GM19239 (cell line): ENCODE results near the gene C20orf173.

Experiments
- DNase-seq: peaks from one replicate; pipeline ENCODE4 v3.0.0; 2011; ENCODE audit warnings: low spot score; ENCODE audit not compliant: insufficient read length
- FAIRE-seq: peaks from 2 replicates; lab custom pipeline; 2011; peaks lifted over from hg19 to GRCh38; lab: Jason Lieb, UNC

C20orf173 gene

DNA sequence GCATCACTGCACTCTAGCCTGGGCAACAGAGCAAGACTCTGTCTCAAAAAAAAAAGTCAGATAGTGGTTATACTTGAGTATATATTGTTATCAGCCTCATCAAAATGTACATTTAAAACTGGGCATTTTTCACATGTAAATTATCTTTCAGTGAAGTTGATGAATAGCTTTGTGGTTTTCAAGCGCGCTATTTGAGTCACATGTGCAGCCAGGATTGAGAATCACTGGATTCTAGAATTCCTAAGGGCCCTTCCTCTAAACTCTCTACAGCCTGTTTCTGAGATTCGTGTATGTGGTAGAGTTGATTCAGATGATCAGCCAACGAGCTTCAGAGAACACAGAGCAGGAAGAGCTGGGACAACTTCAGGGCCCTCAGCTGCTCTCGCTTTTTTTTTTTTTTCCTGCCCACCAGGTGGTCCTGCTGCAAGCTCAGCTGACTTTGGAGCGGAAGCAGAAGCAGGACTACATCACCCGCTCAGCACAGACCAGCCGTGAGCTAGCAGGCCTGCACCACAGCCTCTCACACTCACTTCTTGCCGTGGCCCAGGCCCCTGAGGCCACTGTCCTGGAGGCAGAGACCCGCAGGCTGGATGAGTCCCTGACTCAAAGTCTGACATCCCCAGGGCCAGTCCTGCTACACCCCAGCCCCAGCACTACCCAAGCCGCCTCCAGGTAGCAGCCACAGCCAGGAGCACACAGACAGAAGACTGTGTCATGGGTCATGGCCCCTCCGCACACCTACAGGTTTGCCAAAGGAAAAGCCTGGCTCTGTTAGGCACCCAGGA, 18.3 kb downstream of the C20orf173 start:
- no peak for FAIRE-seq
- DNase-seq, result no peak

DNA sequence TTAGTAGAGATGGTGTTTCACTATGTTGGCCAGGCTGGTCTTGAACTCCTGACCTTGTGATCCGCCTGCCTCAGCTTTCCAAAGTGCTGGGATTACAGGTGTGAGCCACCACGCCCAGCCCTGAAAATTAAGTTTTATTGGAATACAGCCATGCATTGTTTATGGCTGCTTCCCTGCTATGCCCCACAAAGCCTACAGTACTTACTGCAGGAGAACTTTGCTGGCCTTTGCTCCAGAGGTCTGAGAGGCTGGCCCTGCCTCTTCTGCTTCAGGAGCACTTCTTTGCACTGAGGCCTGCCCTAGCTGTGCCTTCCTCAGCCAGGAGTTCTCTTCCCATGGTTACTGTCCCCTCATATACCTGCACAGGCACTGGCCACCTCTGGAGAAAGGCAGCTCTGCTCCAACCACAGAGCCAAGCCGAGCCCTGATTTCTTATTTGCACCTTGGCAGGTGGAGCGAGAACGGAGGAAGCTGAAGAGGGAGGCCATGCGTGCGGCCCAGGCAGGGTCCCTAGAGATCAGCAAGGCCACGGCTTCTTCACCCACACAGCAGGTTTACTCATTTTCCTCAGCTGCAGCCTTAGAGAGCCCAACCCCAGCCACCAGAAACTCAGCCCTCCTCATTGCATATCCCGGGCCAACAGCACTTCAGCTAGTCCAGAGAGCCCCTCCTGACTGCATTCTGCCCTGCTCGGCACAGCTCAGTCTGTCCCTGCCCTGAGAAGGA, 20.8 kb downstream of the C20orf173 start:
- no peak for FAIRE-seq
- DNase-seq, result no peak

DNA sequence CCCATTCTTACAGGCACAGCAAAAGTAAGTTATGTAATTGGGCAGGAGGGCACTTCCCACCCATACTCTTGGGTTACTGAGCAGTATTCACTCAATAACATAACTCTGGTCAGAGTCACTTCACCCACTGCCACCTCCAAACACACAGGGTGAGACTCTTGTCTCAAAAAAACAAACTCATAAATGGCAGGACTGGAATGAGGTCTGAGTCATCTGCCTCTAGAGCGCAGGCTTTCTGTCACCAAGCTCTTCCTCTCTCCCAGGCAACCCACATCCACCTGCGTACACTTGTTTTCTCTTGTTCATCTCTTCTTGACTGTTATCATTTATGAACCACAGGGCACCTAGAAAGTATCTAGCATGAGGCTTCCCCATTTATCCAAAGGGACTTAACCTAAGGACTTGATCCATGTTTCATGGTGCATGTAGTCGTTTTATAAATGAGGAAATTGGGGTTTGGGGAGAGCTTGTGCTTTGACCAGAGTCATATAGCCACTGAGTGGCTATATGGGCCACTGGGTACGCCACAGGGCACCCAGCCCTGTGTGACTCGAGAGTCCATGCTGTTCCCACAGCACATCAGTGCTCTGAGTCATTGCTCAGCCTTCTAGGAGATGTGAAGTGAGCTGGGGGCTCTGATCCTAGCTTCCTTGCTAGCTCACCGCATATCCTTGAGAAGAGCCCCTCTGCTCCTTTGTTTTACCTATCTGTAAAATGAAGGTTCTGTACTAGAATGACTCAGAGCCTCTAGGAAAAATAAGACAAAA, 22.4 kb downstream of the C20orf173 start:
- DNase-seq (no peak), FAIRE-seq (no peak)

DNA sequence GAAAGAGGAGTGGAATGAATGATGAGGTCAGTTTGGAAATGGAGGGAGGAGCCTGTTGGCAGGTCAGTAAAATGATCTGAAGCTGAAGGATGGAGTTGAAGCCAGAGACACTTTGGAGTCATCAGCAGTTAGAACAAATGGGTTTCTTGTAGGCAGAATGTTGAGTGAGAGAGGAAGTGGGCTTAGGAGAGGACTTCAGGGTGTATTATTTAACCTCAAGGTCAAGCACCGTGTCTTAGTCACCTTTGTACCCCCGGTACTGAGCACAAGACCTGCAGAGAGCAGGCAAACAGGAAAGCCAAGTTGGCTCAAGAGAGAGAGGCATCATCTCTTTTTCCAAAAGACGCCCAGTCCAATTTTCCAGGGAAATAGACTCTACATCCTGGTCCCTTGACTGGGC, 23.3 kb downstream of the C20orf173 start:
- DNase-seq, result no peak
- FAIRE-seq, result no peak

DNA sequence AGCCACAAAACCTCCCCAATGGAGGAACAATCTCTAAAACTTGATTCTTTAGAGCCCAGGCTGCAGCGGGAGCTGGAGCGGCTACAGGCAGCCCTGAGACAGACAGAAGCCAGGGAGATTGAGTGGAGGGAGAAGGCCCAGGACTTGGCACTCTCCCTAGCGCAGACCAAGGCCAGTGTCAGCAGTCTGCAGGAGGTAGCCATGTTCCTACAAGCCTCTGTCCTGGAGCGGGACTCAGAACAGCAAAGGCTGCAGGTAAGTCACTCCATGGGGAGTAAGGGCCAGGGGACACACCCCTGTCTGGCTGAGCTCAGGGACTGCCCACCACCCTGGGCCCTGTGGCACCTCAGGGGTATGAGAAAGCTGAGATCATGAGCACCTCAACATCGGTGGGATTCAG, 24.7 kb downstream of the C20orf173 start:
- DNase-seq (no peak), FAIRE-seq (no peak)

DNA sequence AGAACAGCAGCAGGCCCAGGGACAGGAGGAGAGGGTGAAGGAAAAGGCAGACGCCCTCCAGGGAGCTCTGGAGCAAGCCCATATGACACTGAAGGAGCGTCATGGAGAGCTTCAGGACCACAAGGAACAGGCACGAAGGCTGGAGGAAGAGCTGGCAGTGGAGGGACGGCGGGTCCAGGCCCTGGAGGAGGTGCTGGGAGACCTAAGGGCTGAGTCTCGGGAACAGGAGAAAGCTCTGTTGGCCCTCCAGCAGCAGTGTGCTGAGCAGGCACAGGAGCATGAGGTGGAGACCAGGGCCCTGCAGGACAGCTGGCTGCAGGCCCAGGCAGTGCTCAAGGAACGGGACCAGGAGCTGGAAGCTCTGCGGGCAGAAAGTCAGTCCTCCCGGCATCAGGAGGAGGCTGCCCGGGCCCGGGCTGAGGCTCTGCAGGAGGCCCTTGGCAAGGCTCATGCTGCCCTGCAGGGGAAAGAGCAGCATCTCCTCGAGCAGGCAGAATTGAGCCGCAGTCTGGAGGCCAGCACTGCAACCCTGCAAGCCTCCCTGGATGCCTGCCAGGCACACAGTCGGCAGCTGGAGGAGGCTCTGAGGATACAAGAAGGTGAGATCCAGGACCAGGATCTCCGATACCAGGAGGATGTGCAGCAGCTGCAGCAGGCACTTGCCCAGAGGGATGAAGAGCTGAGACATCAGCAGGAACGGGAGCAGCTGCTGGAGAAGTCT, 25.5 kb downstream of the C20orf173 start:
- FAIRE-seq (no peak), DNase-seq (no peak)

DNA sequence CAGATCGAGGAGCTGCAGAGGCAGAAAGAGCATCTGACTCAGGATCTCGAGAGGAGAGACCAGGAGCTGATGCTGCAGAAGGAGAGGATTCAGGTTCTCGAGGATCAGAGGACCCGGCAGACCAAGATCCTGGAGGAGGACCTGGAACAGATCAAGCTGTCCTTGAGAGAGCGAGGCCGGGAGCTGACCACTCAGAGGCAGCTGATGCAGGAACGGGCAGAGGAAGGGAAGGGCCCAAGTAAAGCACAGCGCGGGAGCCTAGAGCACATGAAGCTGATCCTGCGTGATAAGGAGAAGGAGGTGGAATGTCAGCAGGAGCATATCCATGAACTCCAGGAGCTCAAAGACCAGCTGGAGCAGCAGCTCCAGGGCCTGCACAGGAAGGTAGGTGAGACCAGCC, 26.2 kb downstream of the C20orf173 start:
- DNase-seq (no peak), FAIRE-seq (no peak)

DNA sequence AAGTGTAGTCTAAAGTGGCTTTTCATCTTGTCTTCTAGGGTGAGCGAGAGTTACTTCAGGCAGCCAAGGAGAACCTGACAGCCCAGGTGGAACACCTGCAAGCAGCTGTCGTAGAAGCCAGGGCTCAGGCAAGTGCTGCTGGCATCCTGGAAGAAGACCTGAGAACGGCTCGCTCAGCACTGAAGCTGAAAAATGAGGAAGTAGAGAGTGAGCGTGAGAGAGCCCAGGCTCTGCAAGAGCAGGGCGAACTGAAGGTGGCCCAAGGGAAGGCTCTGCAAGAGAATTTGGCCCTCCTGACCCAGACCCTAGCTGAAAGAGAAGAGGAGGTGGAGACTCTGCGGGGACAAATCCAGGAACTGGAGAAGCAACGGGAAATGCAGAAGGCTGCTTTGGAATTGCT, 27.1 kb downstream of the C20orf173 start:
- FAIRE-seq, result peak; percentile 82
- no peak for DNase-seq

DNA sequence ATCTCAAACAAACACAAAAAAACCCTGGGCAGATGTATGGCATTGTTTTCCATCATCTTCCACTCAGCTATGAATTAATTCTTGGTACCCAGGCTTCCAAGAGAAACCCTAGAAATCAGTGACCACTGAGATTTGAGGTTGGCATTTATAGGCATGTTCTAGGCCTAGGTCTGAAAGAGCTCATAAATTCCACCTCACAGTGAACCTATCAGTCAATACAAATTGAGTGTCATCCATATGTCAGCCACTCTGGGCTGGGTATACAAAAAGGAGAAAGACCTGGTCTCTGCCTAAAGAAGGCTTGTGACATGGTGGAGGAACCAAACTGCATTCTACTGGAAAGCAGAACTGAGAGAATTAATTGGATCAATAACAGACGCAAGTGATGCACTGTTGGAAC, 30.2 kb downstream of the C20orf173 start:
- FAIRE-seq (no peak), DNase-seq (no peak)

DNA sequence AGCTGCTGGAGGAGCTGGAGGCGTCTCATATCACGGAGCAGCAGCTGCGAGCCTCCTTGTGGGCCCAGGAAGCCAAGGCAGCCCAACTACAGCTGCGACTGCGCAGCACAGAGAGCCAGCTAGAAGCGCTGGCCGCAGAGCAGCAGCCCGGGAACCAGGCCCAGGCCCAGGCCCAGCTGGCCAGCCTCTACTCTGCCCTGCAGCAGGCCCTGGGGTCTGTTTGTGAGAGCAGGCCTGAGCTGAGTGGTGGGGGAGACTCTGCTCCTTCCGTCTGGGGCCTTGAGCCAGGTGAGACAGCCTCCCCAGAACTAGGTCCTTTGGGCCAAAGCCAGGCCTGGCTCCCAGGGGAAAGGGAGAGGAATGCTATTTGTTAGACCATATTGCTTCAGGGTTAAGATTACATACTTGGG, 31.7 kb downstream of the C20orf173 start:
- FAIRE-seq (no peak), DNase-seq (no peak)

DNA sequence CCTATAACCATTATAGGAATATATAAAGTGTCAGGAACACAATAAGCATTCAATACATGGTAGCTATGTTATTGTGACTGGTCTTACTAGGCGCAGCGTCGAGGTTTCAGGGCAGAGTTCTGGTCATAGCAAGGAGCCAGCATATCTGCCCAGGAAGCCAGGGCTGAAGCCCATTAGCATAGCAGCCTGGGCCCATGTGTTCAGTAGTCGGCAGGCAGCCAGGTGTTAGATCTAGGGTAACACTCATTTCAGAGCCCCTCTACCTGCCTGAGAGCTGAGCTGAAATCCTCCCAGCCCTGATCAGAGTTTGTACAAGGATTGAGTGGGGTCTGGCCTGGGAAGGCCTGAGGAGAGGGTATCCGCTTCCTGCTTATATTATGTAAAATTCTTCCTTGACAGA, 32.1 kb downstream of the C20orf173 start:
- FAIRE-seq, result no peak
- no peak for DNase-seq

DNA sequence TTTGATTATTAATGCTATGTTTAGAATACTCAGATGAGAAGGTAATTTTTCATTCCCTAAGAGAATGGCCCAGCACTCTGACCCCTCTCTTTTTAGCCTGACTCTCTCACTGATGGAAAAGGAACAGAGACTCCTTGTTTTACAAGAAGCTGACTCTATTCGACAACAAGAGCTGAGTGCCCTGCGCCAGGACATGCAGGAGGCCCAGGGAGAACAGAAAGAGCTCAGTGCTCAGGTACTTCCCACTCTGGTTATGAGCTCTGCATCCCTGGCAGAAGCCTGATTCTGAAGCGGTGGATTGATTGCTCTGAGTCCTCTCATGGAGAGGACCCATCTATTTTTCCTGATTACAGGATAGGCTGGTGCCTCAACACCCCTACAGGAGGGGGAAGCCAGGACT, 33.0 kb downstream of the C20orf173 start:
- FAIRE-seq, result no peak
- no peak for DNase-seq

DNA sequence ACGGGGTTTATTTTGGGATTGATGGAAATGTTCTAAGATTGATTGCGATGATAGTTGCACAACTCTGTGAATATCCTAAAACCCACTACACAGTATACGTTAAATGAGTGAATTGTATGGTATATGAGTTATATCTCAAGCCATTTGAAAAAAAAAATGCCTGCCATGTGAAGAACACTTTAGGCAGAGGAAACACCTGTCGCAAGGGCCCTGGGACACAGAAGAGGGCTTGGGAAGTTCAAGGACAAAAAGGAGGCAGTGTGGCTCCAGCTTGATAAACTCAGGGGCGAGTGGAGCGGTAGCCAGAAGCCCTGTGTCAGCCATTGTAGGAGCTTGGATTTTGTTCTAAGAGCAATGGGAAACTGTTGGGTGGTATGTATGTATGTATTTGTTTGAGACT, 37.1 kb downstream of the C20orf173 start:
- FAIRE-seq (no peak), DNase-seq (no peak)

DNA sequence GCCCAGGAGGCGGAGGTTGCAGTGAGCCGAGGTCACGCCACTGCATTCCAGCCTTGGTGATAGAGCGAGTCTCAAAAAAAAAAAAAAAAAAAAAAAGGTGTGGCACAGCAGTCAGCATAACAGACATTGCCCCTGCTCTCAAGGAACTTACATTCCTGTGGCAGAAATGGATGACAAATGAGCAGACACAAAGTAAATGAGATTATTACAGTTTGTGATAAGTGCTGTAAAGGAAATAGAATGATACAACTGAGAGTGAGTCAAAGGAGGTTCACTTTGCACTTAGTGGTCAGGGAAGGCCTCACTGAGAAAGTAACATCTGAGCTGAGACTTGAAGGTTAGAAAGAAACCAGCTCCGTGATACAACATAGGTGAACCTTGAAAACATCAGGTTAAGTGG, 37.6 kb downstream of the C20orf173 start:
- DNase-seq, result no peak
- FAIRE-seq, result no peak

DNA sequence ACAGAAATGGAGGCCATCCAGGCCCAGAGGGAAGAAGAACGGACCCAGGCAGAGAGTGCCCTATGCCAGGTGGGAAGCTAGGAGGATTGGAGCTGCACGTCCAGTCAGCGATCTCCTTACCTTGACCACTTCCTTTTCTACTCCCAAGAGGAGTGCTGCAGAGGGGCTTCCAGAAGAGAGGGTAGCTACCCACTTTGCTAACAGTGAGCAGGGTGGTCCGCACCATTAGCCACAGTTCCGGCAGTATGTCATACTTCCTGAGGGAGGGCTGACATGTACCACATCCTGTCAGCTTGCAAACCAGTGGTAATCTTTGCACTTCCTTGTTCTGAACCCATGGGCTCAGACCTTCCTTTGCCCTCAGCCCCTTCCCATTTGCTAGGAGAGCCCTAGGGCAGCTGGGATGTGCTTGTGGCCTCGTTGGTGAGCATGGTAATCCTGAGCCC, 38.7 kb downstream of the C20orf173 start:
- DNase-seq, result peak; percentile 82
- peak; percentile 97 for FAIRE-seq

DNA sequence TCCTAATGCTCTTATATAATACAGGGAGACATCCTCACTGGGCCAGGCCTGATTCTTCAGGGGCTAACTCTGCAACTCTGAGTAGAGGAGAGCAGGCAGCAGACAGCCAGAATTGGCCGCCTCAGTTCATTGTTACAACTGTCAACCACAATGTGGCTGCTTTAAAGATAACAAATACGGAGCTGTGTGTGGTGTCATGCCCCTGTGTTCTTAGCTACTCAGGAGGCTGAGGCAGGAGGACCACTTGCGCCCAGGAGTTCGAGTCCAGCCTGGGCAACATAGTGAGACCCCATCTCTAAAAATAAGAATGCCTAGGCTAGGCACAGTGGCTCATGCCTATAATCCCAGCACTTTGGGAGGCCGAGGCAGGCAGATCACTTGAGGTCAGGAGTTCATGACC, 39.7 kb downstream of the C20orf173 start:
- DNase-seq, result no peak
- FAIRE-seq, result no peak

DNA sequence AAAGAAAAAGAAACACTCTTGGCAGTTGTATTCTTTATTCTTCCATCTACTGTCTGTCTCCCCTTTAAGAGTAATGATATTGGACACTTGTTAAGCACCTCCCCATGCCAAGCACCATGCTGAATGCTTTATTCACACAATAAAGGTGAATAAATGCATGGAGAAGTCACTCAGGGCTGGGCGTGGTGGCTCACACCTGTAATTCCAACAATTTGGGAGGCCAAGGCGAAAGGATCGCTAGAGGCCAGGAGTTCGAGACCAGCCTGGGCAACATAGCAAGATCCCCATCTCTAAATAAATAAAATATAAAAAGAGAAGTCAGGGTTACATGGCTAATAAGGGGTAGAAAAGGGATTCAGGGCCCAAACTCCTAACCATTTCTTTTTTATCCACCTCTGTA, 42.0 kb downstream of the C20orf173 start:
- DNase-seq, result no peak
- no peak for FAIRE-seq

DNA sequence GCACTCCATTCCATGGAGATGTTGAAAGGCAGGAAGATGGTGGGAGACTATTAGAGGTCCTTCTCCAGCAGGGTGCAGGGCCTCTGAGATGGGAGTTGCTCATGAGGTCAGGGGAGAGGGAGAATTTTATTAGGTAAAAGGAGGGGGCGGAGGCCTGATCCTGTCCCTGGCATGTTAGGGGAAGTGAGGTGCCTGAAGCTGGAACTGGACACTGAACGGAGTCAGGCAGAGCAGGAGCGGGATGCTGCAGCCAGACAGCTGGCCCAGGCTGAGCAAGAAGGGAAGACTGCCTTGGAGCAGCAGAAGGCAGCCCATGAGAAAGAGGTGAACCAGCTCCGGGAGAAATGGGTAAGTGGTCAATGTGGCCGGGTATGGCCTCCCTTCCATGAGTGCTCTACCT, 49.7 kb downstream of the C20orf173 start:
- no peak for DNase-seq
- no peak for FAIRE-seq

DNA sequence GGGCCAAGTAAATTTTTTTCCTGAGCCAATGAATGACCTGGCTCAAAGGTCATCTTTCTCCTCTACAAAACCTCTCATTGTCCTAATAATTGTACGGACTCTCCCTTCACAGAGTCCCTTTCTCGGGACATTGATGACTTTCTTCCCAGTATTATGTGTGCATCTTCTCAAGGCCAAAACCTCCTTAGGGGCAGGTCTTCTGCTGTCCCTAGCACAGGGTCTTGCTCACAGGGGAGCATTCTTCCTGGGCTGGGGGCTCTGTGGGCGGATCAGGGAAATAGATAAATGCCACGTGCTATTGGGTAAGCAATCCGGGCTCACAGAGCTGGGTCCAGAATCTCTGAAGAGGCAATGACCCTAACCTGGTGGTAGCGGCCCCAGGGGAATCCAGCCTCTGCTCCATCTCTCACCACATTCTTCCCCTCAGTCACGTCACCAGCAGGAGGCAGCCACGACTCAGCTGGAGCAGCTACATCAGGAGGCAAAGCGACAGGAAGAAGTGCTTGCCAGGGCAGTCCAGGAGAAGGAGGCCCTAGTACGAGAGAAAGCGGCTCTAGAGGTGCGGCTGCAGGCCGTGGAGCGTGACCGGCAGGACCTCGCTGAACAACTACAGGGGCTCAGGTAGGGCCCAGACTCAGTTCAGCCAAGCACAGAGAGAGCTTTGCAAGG, 50.5 kb downstream of the C20orf173 start:
- DNase-seq, result no peak

More for the DNA sequence above, 50.5 kb downstream of the C20orf173 start:
- no peak for FAIRE-seq
